CD4-positive, alpha-beta T cell treated with Interferon gamma for 1 hour (primary cell): ENCODE data around the gene IDS.
"Not testable (repeated sequence)": the region's sequence is repeated elsewhere in the genome, so short reads cannot be mapped to it uniquely, and the experiment has no call there.

Experiments
- DNase-seq: peaks from one replicate; pipeline ENCODE4 v3.0.0-alpha.2; 2020

The IDS gene

DNA sequence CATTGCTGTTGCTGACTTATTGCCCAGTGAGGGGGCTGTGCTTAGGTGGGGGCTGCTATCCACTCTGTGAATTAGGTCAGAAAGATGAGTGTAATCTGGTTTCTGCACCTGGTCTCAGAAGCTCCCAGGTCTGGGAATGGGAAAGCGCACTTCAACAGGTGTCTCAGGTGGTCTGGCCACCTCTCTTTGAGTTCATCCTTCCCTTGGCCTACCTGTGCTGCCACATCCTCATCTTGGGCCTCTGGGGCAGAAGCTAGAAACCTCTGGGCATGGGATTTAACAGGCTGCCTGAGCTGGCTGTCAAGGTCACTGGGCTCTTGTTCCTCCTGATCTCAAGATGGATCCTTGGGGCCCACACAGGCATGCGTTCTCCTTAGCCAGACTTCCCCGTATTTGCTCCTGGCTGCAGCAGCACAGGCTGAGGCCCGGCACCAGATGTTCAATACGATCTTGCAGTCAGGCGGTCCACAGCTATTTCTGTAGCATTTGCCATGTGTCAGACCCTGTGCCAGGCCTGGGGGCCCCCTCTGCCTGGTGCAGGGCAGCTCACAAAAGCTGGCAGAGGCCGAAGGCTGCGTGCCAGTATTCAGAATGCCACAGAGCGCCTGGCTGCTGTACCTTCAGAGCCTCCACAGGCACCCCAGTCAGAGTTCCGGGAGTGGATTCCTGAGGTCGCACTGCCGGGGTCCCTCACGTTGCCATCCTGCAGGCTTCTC lies 21.4 kb upstream of the IDS start:
- not testable (repeated sequence) for DNase-seq

DNA sequence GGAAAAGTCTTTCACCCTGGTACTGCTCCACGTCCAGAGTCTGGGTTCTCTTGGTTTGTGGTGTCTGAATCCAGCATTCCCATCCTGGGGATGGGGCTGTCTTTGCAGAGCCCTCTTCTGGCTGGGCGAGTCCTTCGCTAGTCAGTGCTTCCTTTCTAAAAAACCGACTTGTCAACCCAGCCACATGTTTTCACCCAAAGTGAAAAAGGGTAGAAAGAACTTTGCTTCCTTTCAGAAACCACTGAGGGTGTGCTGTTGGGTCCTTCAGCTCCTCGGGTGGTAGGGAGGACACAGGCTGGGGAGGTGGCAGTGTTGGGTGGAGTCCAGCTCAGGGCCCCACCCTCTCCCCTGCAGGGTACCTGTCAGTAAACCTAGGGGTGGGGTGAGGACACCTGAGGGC lies 20.8 kb upstream of the IDS start:
- DNase-seq, result peak; percentile 51

DNA sequence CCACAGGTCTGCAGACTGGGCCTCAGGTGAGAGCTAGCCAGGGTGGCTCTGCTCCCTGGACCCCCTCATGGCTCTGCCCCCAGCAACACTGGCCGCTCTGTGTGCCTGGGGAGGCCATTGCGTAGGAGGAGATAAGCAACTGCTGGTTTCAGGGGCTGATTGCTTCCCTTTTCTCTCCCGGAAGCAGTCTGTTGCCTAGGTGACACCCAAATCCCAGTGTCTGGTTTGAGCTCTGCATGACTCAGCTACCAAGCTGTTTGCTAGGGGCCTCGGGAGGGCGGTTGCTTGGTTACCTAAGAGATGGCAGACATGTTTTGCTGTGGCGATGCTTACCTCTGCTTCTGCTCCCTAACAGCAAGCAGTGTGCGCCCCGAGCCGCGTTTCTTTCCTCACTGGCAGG lies 20.3 kb upstream of the IDS start:
- peak; percentile 91 for DNase-seq

DNA sequence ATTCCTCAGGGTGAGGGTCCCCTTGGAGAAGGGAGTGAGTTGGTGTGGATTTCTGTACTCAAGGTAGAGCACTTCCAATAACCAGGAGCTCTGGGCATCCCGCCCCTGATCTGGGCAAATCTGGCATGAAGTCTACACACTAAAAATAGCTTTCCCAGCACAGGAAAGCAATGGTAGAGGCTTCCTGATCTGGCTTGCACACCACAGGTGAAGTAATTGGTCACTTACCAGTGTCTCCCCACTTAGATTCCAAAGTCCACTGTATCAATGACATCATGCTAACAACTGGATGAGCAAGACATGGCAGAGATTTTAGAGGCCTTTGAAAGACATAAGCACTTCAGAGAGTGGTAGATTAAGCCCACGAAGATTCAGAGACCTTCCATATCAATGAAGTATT lies 17.8 kb upstream of the IDS start:
- DNase-seq, result no peak

DNA sequence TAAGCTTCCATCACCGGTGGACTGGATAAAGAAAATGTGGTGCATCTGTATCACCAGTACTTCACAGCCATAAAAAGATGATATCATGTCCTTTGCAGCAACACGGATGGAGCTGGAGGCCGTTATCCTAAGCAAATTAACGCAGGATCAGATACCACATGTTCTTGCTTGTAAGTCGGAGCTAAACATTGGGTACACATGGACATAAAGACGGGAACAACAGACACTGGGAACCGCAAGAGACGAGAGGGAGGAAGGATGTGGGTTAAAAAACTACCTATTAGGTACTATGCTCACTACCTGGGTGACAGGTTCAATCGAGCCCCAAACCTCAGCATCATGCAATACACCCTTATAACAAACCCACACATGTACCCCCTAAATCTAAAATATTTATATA lies 16.3 kb upstream of the IDS start:
- DNase-seq, result no peak

DNA sequence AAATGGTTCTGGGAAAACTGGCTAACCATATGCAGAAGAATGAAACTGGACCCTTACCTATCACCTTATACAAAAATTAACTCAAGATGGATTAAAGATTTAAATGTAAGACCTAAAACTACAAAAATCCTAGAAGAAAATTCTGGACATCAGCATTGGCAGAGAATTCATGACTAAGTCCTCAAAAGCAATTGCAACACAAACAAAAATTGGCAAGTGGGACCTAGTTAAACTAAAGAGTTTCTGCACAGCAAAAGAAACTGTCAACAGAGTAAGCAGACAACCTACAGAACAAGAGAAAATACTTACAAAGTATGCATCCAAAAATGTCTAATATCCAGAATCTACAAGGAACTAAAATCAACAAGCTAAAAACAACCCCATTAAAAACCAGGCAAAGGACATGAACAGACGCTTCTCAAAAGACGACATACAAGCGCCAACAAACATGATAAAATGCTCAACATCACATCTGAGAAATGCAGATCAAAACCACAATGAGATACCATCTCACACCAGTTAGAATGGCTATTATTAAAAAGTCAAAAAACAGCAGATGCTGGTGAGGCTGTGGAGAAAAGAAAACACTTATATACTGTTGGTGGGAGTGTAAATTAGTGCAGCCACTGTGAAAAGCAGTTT lies 15.7 kb upstream of the IDS start:
- not testable (repeated sequence) for DNase-seq

DNA sequence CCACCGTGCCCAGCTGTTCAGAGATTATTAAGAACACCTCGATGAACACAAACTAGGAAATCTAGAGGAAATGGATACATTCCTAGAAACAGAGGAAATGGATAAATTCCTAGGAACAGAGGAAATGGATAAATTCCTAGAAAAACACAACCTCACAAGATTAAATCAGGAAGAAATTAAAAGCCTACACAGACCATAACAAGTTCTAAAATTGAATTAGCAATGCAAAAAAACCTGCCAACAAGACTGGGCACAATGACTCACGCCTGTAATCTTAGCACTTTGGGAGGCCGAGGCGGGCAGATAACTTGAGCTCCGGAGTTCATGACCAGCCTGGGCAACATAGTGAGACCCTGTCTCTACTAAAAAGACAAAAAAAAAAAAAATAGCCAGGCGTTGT lies 13.1 kb upstream of the IDS start:
- DNase-seq, result no peak

DNA sequence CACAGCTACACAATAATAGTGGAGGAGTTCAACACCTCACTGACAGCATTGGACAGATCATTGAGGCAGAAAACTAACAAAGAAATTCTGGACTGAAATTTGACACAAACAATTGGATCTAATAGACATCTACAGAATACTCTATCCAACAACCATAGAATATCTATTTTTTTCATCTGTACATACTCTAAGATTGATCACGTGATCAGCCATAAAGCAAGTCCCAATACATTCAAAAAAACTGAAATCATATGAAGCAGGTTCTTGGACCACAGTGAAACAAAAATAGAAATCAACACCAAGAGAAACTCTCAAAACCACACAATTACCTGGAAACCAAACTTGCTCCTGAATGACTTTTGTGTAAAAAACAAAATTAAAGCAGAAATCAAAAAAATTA lies 12.2 kb upstream of the IDS start:
- no peak for DNase-seq

DNA sequence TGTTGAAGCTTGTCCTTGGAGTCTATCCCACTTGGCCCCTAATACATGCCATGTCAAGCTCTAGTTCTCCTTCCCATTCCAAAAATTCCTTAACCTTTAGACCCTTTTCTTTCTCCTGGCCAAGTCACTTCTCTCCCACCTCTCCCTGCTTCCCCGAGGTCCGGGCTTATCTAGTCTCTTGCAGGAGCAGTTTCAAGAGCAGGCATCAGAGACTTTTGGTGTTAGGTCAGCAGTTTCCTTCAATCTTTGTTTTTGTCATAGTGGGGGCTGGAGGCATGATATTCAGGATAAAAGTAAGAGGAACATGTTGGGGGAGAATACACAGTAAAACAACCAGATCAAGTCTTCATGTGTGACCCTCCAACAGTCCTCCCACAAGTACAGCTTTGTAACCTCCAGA lies 11.5 kb upstream of the IDS start:
- no peak for DNase-seq

DNA sequence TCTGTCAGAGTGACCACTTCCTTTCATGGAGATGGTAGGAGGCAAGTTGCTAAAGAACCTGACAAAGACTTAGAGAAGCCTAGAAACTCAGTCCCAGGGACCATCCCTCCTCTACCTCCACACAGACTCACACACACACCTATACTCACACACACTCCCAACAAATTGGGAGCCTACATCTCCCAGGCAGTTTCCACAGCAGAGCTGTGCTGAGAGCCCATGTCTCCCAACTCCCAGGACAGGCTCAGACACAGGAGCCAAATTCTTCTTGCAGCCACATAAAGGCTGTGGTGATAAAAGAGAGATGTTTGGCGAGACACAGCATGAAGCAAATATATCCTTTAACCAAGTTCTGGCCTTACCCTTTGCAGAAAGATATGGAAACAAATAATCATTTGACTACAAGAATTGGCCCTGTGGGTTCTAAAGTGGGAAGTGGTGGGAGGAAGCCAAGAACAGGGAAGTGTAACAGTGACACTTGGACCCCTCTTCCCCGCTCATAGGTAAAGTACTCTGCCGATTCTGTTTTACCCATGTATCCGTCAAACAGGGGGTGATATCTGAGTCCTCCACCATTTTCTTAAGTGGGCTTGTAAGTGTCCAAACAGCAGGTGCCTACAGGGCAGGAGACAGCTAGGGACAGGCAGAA lies 11.0 kb upstream of the IDS start:
- DNase-seq, result no peak

DNA sequence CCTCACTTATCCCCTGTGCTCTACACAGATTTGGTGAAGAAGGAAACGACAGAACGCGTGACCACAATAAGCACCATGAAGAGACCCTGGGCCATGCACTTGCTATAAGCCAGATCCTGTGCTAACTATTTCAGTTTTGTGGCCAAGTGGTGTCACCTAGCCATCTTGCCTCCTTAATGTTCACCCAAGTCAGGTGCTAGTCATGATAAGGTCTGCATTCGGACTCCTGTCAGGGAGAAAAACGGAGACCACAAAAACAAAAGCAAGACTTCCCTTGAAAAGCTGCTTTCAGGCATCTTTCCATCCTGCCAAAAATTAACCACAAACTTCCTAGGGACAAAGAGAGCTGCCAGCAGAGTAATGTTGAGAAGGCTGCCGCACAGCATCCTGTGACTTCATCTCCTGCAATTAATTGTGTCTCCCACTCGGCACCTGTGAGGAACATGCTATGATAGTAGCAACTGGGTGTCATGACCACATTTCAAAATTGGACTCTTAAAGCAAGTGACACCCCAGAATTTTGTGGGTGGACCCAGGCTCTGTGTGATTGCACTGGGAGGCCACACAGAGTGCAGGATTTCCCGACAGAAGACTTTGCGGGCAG lies 8.8 kb upstream of the IDS start:
- DNase-seq, result no peak

DNA sequence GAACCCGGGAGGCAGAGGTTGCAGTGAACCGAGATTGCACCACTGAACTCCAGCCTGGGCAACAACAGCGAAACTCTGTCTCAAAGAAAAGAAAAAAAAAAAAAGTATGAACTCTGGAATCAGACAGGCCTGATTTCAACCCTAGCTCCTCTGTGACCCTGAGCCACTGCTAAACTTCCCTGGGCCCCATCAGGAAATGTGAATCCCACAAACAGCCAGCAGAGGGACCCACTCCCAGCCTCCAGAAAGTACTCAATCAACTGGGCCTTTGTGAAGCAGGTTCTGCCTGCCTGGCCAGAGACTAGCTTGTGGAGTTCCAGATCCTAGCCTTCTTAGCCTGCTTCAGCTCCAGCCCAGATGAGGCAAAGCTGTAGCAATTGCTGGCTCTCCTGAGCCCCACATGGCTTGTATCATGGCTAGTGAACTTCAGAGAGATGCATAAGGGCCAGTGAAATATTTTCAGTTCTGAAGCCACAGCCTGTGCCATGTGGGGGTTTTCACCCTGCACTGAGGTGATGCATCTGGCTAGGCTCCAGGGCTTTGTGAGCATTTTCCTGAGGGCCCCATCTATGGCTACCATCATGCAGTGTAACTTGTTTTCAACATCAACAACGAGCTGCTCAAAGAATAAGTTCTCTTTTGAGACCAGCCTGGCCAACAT lies 7.2 kb upstream of the IDS start:
- peak; percentile 62 for DNase-seq

DNA sequence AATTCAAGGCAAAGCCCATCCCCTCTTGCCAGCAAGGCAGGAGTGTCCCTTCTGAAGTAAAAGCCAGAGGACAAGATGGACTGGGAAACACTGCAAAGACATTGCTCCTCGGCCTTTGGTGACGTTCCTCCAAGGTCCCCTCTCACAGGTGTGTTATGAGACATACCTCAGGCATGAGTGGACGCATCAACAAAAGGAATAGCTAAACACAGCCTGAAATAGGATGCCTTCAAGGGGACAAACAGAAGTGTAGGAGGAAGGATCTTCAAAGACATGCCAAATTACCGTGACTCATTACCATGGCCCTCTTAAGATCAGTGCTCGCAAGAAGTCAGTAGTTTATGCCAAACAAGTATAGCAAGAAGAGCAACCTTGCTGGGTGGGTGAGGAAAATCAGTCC lies 6.0 kb upstream of the IDS start:
- DNase-seq, result no peak

DNA sequence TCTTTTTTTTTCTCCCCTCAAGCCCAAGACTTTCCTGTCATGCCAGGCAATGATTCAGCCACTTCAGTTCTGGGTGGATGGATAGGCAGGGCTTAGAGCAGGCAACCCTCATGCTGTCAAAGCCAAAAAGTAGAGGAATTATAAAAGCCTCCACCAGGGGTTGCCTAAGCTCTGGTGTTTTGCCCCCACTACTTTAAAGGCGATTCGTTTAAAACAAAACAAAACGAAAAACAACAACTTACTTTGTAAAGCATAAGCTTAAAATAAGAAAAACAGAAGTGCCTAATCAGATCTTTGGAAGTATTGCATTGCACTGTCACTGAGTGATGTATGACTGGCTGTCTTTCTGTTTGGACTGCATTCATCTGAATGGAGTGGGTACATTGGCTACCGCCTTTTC lies 5.3 kb upstream of the IDS start:
- no peak for DNase-seq

DNA sequence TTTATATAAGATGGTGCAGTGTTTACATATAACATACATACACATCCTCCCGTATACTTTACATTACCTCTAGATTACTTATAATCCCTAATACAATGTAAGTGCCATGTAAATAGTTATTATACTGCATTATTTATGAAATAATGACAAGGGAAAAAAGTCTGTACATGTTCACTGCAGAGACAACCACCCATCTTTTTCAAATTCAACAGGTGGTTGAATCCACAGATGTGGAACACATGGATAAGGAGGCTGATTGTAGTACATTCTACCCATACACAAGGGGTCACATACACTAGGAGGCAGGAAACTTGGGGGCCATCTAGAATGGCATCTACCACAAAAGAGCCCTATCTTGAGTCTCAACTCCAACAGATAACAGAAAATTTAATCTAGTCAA lies 3.4 kb upstream of the IDS start:
- DNase-seq, result no peak

DNA sequence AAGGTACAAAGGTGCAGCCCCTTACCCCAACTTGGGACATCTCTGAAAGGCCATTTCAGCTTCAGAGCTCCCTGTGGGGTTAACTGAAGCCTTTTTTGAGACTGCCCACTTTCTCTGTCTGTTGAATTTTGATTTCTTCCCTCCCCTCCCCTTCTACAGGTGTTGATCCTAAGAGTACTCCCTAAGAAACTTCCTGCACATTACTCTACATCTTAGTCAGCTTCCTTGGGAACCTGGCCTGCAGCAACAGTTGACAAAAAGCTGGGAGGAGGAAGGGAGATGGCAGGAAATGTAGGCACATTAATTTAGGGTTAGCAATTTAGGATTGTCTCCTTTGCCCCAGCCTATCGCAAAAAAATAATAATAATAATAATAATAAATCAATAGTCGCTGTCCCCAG lies 1.2 kb upstream of the IDS start:
- no peak for DNase-seq

DNA sequence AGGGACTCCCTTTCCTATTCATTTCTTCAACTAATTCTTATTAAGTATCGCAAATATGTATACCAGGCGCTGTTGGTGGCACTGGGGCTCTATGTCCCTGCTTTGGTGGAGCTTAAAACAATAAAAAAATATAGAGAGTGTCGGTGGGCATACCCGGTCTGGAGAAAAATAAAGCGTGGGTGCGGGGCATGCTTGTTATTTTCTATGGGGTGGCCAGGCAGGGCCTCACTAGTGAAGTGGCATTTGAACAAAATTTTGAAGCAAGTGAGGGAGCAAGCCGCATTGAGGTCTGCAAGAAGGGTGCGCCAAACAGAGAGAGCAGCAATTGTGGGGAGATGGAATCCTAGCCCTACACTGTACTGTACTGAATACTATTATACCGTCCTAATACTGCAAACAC lies 565 bp upstream of the IDS start:
- no peak for DNase-seq

DNA sequence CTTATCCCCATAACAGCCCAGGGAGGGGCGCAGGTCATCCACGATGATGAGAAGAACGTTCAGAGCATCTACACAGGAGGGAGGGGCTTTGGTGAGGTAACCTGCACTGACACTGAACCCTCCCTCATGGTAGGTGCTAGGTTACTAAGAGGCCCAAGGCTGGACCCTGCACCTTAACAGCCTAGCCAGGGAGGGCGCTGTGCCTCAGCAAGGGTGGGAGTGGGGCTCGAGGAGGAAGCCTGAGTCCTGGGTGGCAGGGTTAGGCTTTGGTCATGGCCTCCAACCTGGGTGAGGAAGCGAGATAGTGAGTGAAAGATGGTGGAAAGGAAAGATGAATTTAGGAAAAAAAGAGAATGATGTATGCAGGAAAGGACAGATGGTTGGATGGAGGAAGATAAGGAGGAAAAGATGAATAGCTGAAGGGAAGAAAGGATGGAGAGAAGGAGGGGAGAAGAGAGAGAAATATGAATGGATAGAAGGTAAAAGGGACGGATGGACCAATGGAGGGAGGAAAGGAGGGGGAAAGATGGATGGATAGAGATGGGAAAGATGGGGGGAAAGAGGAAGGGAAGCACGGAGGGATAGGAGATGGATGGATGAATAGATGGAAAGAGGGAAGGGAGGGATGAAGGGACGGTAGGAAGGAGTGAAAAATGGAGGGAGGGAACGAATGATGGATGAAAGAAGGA lies 736 bp downstream of the IDS start:
- peak; percentile 81 for DNase-seq

DNA sequence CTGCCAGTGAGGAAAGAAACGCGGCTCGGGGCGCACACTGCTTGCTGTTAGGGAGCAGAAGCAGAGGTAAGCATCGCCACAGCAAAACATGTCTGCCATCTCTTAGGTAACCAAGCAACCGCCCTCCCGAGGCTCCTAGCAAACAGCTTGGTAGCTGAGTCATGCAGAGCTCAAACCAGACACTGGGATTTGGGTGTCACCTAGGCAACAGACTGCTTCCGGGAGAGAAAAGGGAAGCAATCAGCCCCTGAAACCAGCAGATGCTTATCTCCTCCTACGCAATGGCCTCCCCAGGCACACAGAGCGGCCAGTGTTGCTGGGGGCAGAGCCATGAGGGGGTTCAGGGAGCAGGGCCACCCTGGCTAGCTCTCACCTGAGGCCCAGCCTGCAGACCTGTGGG lies 1.7 kb downstream of the IDS start:
- DNase-seq, result peak; percentile 89

DNA sequence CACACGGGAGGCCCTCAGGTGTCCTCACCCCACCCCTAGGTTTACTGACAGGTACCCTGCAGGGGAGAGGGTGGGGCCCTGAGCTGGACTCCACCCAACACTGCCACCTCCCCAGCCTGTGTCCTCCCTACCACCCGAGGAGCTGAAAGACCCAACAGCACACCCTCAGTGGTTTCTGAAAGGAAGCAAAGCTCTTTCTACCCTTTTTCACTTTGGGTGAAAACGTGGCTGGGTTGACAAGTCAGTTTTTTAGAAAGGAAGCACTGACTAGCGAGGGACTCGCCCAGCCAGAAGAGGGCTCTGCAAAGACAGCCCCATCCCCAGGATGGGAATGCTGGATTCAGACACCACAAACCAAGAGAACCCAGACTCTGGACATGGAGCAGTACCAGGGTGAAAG lies 2.2 kb downstream of the IDS start:
- DNase-seq, result not testable (repeated sequence)

DNA sequence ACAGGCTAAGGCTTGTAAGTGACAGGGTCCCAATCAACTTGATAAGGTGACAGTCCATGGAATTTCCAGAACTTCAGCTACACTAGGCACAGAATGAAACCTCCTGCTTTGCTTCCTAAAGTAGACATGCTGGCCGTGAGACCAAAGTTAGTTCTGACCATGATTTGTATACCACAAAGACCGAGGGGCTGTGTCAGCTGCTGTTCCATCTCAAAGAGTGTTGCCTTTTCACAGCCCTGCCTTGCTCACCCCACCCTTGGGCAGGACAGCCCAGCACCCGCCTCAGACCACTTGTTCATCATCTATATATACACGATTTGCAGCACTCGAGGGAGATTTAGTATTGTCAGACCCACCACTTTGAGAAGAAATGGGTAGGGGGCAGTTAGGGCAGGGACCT lies 5.3 kb downstream of the IDS start:
- DNase-seq, result no peak

DNA sequence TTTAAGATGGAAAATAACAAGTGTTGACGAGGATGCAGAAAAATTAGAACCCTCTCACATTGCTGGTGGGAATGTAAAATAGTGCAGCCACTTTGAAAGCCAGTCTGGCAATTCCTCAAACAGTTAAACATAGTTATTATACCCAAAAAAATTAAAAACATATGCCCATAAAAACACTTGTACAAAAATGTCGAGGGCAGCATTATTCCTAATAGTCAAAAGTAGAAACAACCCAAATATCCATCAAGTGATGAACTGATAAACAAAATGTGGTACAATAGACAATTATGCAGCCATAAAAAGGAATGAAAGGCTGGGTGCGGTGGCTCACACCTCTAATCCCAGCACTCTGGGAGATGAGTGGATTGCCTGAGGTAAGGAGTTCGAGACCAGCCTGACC lies 6.3 kb downstream of the IDS start:
- DNase-seq, result no peak

DNA sequence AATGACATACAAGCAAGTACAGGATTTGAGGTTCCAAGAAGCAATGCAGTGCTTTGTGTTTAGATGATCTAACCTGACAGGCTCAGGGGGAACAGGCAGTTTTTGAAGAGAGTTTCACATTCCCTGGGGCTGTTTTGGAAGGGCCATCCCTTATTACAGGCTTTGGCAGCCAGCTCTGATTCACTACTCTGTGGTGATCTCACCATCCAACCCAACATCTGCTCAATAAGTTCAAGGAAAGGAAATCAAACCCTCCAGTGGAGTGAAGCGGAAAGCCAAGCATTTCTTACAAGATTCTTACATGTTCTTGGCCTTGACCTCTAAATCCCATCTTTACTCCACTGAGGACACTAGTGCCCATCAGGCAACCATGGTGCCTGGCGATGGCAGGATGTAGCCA lies 7.5 kb downstream of the IDS start:
- no peak for DNase-seq
